NCI-H146 (cell line): ENCODE data around the gene APAF1.
"Not testable (repeated sequence)": the region's sequence is repeated elsewhere in the genome, so short reads cannot be mapped to it uniquely, and the experiment has no call there.

Experiments
- DNase-seq: peaks from one replicate; lab custom pipeline; 2025; lab: John Stamatoyannopoulos, UW

APAF1 gene

GRCh38 chr12:98730412-98730811 lies 85.3 kb downstream of the APAF1 start:
- no peak for DNase-seq

- DNase-seq, result no peak
Observed at GRCh38 chr12:98733667-98734350, 88.7 kb downstream of the APAF1 start.

GRCh38 chr12:98735821-98736220 lies 90.7 kb downstream of the APAF1 start:
- DNase-seq, result no peak

GRCh38 chr12:98736352-98737321 lies 91.5 kb downstream of the APAF1 start:
- peak; percentile 51 for DNase-seq

GRCh38 chr12:98737322-98737712 lies 92.2 kb downstream of the APAF1 start:
- no peak for DNase-seq

GRCh38 chr12:98738002-98738401 lies 92.9 kb downstream of the APAF1 start:
- no peak for DNase-seq

- DNase-seq, result no peak
Observed at GRCh38 chr12:98738539-98738938, 93.4 kb downstream of the APAF1 start.

GRCh38 chr12:98740751-98741150 lies 95.7 kb downstream of the APAF1 start:
- DNase-seq, result no peak

GRCh38 chr12:98741196-98741555 lies 96.1 kb downstream of the APAF1 start:
- no peak for DNase-seq

GRCh38 chr12:98741556-98742265 lies 96.6 kb downstream of the APAF1 start:
- peak; percentile 8 for DNase-seq

- DNase-seq, result peak; percentile 9
Observed at GRCh38 chr12:98743362-98743953, 98.4 kb downstream of the APAF1 start.

- no peak for DNase-seq
Observed at GRCh38 chr12:98744680-98745079, 99.6 kb downstream of the APAF1 start.

- no peak for DNase-seq
Observed at GRCh38 chr12:98745578-98746391, 100.7 kb downstream of the APAF1 start.

GRCh38 chr12:98748463-98748862 lies 103.4 kb downstream of the APAF1 start:
- DNase-seq, result no peak

GRCh38 chr12:98750511-98750910 lies 105.4 kb downstream of the APAF1 start:
- DNase-seq, result no peak

- no peak for DNase-seq
Observed at GRCh38 chr12:98751580-98752115, 106.6 kb downstream of the APAF1 start.

GRCh38 chr12:98752726-98753125 lies 107.6 kb downstream of the APAF1 start:
- DNase-seq, result no peak

GRCh38 chr12:98754095-98754494 lies 109.0 kb downstream of the APAF1 start:
- DNase-seq, result peak; percentile 4

GRCh38 chr12:98755855-98756254 lies 110.8 kb downstream of the APAF1 start:
- not testable (repeated sequence) for DNase-seq

- no peak for DNase-seq
Observed at GRCh38 chr12:98757455-98757854, 112.4 kb downstream of the APAF1 start.

GRCh38 chr12:98758331-98758730 lies 113.2 kb downstream of the APAF1 start:
- DNase-seq, result no peak
